CD14-positive monocyte (primary cell): Measurements from ENCODE around the gene DGKE. TPM values are rescaled to one million over a fixed set of nuclear protein-coding genes. Genes with fewer than 3 reads are reported as not detected.

Experiments used
- DNase-seq, 3 donors: peaks; one replicate each; pipeline ENCODE4 v3.0.0-alpha.2; 2011 to 2022
- H2AFZ ChIP-seq: 2 replicates; pipeline ENCODE4 v1.6.0; 2012; ENCODE audit warnings: mild to moderate bottlenecking, low read depth, low read length, inconsistent platforms; ENCODE audit not compliant: insufficient read depth, poor library complexity, severe bottlenecking
- H3K27ac ChIP-seq, 2 donors: 1 replicate in 1 of 2; 2 replicates in 1 of 2; pipeline ENCODE4 v1.5.1; 2012 to 2013; ENCODE audit warnings: low read length in 2 of 2, control low read depth in 1 of 2, inconsistent platforms in 1 of 2, low read depth in 1 of 2, mild to moderate bottlenecking in 1 of 2
- H3K27me3 ChIP-seq, 2 donors: one replicate each; pipeline versions ENCODE4 v1.6.0 to v1.6.1; 2011 to 2013; ENCODE audit warnings: low read length in 2 of 2; ENCODE audit not compliant: control insufficient read depth in 2 of 2, insufficient read depth in 2 of 2
- H3K36me3 ChIP-seq, 2 donors: replicated peaks in 1 of 2; 1 replicate in 1 of 2; 2 replicates in 1 of 2; pipeline versions ENCODE4 v1.5.1 to v1.6.1; 2012 to 2013; ENCODE audit warnings: low read length in 2 of 2, control low read depth in 1 of 2, inconsistent platforms in 1 of 2, mild to moderate bottlenecking in 1 of 2; ENCODE audit not compliant: insufficient read depth in 2 of 2, control insufficient read depth in 1 of 2
- H3K4me1 ChIP-seq, 2 donors: 1 replicate in 1 of 2; 2 replicates in 1 of 2; pipeline versions ENCODE4 v1.5.1 to v1.6.1; 2012 to 2013; ENCODE audit warnings: low read length in 2 of 2, control low read depth in 1 of 2, inconsistent platforms in 1 of 2, mild to moderate bottlenecking in 1 of 2, moderate library complexity in 1 of 2; ENCODE audit not compliant: insufficient read depth in 2 of 2, control insufficient read depth in 1 of 2
- H3K4me2 ChIP-seq: replicated peaks from 2 replicates; pipeline ENCODE3; 2012; ENCODE audit warnings: low read length, moderate library complexity, mild to moderate bottlenecking; ENCODE audit not compliant: poor library complexity, severe bottlenecking; ENCODE audit errors: extremely low read depth
- H3K4me3 ChIP-seq, 3 experiments: fragments of 200-600 bp in 1 of 3; sonication (generic) in 1 of 3; replicated peaks in 1 of 3; 1 replicate in 2 of 3; 2 replicates in 1 of 3; pipeline ENCODE4 v1.5.1; 2011 to 2013; ENCODE audit warnings: low read length in 3 of 3, mild to moderate bottlenecking in 3 of 3, control low read depth in 2 of 3, low read depth in 2 of 3, inconsistent platforms in 1 of 3, moderate library complexity in 1 of 3
- H3K79me2 ChIP-seq: 2 replicates; pipeline ENCODE4 v1.6.0; 2012; ENCODE audit warnings: mild to moderate bottlenecking, control low read depth, inconsistent platforms, low read length, moderate library complexity; ENCODE audit not compliant: insufficient read depth
- H3K9ac ChIP-seq: 2 replicates; pipeline ENCODE4 v1.6.0; 2017; ENCODE audit warnings: low read length, mild to moderate bottlenecking; ENCODE audit not compliant: insufficient read depth, poor library complexity, severe bottlenecking
- H3K9me3 ChIP-seq, 2 donors: replicated peaks in 1 of 2; 1 replicate in 1 of 2; 2 replicates in 1 of 2; pipeline versions ENCODE4 v1.5.1 to v1.6.1; 2012 to 2013; ENCODE audit warnings: low read length in 2 of 2, control low read depth in 1 of 2; ENCODE audit not compliant: control insufficient read depth in 1 of 2, insufficient read depth in 1 of 2
- H4K20me1 ChIP-seq: 2 replicates; pipeline ENCODE4 v1.6.0; 2012; ENCODE audit warnings: mild to moderate bottlenecking, low read length, control low read depth, moderate library complexity; ENCODE audit not compliant: insufficient read depth
- H3K27ac Mint-ChIP-seq, 7 donors: one replicate each; pipeline ENCODE4 v1.8.0; 2020; ENCODE audit warnings: mild to moderate bottlenecking in 7 of 7, mixed read lengths in 7 of 7, moderate library complexity in 6 of 7, inconsistent platforms in 2 of 7
- H3K27me3 Mint-ChIP-seq, 3 donors: one replicate each; pipeline ENCODE4 v1.8.0; 2021 to 2022; ENCODE audit warnings: low read depth in 3 of 3, mild to moderate bottlenecking in 3 of 3, mixed read lengths in 3 of 3, moderate library complexity in 3 of 3, inconsistent platforms in 1 of 3
- H3K36me3 Mint-ChIP-seq, 2 donors: one replicate each; pipeline ENCODE4 v1.8.0; 2020; ENCODE audit warnings: mixed read lengths in 2 of 2, inconsistent platforms in 1 of 2, mild to moderate bottlenecking in 1 of 2
- H3K4me1 Mint-ChIP-seq: one replicate; pipeline ENCODE4 v1.8.0; 2020; ENCODE audit warnings: mild to moderate bottlenecking, mixed read lengths
- H3K4me3 Mint-ChIP-seq, 2 donors: one replicate each; pipeline ENCODE4 v1.8.0; 2020; ENCODE audit warnings: mild to moderate bottlenecking in 2 of 2, mixed read lengths in 2 of 2, moderate library complexity in 1 of 2
- H3K9me3 Mint-ChIP-seq, 7 donors: one replicate each; pipeline ENCODE4 v1.8.0; 2020 to 2022; ENCODE audit warnings: mixed read lengths in 7 of 7, mild to moderate bottlenecking in 6 of 7, moderate library complexity in 6 of 7, inconsistent platforms in 2 of 7
- WGBS: methylation state at CpG from one replicate; pipeline ENCODE4 v1.1.5; 2013; ENCODE audit warnings: missing lambda C conversion rate; ENCODE audit not compliant: insufficient coverage; 5-methylcytosine and 5-hydroxymethylcytosine counted together
- intact Hi-C, 2 donors: fragments of 100-400 bp; cut with micrococcal nuclease; formaldehyde crosslinking; loops; one replicate each; pipeline versions ENCODE4 v1.15.0 to v1.15.1; 2023
- polyA plus RNA-seq, 3 donors: library from polyadenylated mRNA; depleted of rRNA in 1 of 3; unstranded in 2 of 3; stranded (reverse) in 1 of 3; fragments of 300-500 nt in 2 of 3; fragments of >200 nt in 1 of 3; fragmentation: Illumina TruSeq in 2 of 3; gene quantifications; 1 replicate in 2 of 3; 2 replicates in 1 of 3; pipeline ENCODE4 v1.2.3, GENCODE V29; 2012 to 2021
- TF ChIP-seq, protein P1 (sequence below): fragments of 200-600 bp; IDR thresholded peaks from one replicate; pipeline ENCODE4 v1.8.0; 2022; ENCODE audit warnings: antibody characterized with exemption, mild to moderate bottlenecking

The DGKE gene
- polyA plus RNA-seq, 3 donors: 1.1 to 3.0 (median 1.5) TPM

DNA sequence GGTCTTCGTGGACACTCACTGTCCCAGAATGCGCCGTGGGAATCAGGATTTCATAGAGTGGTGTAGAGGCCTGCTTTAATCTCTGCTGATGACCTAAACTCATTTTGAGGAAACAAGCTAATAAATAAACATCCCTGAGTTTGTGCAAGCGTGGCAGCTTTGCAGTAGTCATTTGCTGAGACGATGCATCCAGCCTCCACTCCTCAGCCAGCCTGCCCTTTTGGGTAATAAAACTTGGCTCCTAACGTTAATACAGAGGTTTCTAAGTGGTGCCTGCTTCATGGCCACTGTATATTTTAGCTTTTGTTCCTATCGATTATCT, 1.3 kb downstream of the DGKE start:
- Histone ChIP-seq H3K79me2 (peaks cover 12% of the 10 kb centered on the region), H3K4me1 (peaks cover 26 to 30% of the 10 kb centered on the region in 2 donors), H3K4me3 (peak overlapping the region in 2 of 3 experiments; percentile 57 to 85), H3K4me2 (peak overlapping the region; percentile 94), H3K9ac (no peak overlapping the region), H3K27me3 (no peaks in the 10 kb centered on the region), H4K20me1 (peaks cover 12% of the 10 kb centered on the region), H3K36me3 (no peaks in the 10 kb centered on the region), H3K9me3 (no peaks in the 10 kb centered on the region), H3K27ac (no peak overlapping the region), H2AFZ (peak overlapping the region; percentile 92)
- Mint-ChIP-seq H3K4me3 (peak overlapping the region; percentile 92 to 93), H3K36me3 (peaks cover 14 to 25% of the 10 kb centered on the region in 2 donors), H3K9me3 (no peaks in the 10 kb centered on the region), H3K27me3 (peaks cover 2 to 9% (median 4%) of the 10 kb centered on the region in 3 donors), H3K27ac (peak overlapping the region in 1 of 7 donors; percentile 43), H3K4me1 (peaks cover 22% of the 10 kb centered on the region)
- intact Hi-C loops: no loop called here
- TF ChIP-seq, protein P1, sequence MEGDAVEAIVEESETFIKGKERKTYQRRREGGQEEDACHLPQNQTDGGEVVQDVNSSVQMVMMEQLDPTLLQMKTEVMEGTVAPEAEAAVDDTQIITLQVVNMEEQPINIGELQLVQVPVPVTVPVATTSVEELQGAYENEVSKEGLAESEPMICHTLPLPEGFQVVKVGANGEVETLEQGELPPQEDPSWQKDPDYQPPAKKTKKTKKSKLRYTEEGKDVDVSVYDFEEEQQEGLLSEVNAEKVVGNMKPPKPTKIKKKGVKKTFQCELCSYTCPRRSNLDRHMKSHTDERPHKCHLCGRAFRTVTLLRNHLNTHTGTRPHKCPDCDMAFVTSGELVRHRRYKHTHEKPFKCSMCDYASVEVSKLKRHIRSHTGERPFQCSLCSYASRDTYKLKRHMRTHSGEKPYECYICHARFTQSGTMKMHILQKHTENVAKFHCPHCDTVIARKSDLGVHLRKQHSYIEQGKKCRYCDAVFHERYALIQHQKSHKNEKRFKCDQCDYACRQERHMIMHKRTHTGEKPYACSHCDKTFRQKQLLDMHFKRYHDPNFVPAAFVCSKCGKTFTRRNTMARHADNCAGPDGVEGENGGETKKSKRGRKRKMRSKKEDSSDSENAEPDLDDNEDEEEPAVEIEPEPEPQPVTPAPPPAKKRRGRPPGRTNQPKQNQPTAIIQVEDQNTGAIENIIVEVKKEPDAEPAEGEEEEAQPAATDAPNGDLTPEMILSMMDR: no peak
- DNase-seq: peak in 2 of 3 donors; percentile 29 to 52
- WGBS: 0% methylated on average over 2 of the region's 7 CpGs

DNA sequence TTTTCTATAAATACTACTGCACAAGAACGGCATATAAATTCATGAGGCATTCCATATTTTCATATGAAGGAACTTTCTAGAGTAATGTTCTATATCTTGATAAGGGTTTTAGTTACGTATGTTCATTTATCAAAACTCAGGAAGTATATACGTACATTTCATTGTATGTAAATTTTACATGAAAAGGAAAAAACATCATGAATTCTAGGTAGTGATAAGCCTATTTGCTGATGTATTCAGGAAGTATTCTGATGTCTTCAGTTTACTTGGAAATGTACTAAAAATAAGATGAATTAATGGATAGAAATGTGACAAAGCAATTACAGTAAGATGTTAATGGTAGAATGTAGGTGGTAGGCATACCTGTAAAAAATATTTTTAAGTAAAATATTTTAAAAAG, 4.7 kb downstream of the DGKE start:
- H3K27ac ChIP-seq: no peak overlapping the region

More for the DNA sequence above, 4.7 kb downstream of the DGKE start:
- Histone ChIP-seq H3K4me1 (peaks cover 14% of the 10 kb centered on the region in 2 donors), H4K20me1 (no peaks in the 10 kb centered on the region), H3K4me2 (no peak overlapping the region), H3K36me3 (peaks cover 0 to 2% of the 10 kb centered on the region in 2 donors), H3K4me3 (no peak overlapping the region), H3K9ac (no peak overlapping the region), H3K9me3 (no peaks in the 10 kb centered on the region), H2AFZ (no peak overlapping the region), H3K27me3 (no peaks in the 10 kb centered on the region), H3K79me2 (no peaks in the 10 kb centered on the region)
- no peak overlapping the region for H3K4me3 Mint-ChIP-seq
- no peaks in the 10 kb centered on the region for H3K9me3 Mint-ChIP-seq
- intact Hi-C loops: no loop called here
- no CpG with 5 or more reads among the region's 3 CpGs for WGBS
- DNase-seq: no peak
- H3K36me3 Mint-ChIP-seq: peaks cover 14 to 20% of the 10 kb centered on the region in 2 donors
- peaks cover 2 to 9% (median 4%) of the 10 kb centered on the region in 3 donors for H3K27me3 Mint-ChIP-seq
- no peak overlapping the region for H3K27ac Mint-ChIP-seq
- H3K4me1 Mint-ChIP-seq: peaks cover 10% of the 10 kb centered on the region
- TF ChIP-seq, protein P1: no peak
